HCT116 (cell line): ENCODE data around the gene IL31RA. TPM values are rescaled to one million over a fixed set of nuclear protein-coding genes. Genes with fewer than 3 reads are reported as not detected.

Experiments used
- ATAC-seq: fragments of 200-7000 bp; cut with Tn5 transposase; 2 replicates; pipeline ENCODE4 v1.9.1; 2020; ENCODE audit warnings: mild to moderate bottlenecking, moderate library complexity
- BruUV-seq: library from RNA; stranded (reverse); fragments of 400-500 nt; replicated peaks from 2 replicates; lab custom pipeline; 2021; lab: Mats Ljungman, UMichigan
- CTCF ChIA-PET: fragments of 300-600 bp; sonication (Branson Sonifier 250); formaldehyde crosslinking; loops from one replicate; lab custom pipeline; 2021; ENCODE audit warnings: antibody characterized with exemption; lab: Charles Lee
- POLR2A ChIA-PET: fragments of 300-600, 350-600 bp; sonication (Branson Sonifier 250); formaldehyde crosslinking; loops from one replicate; lab custom pipeline; 2021; ENCODE audit warnings: antibody characterized with exemption; lab: Charles Lee
- RAD21 ChIA-PET, 2 experiments: fragments of 300-600 bp; sonication (Branson Sonifier 250); formaldehyde crosslinking; loops; one replicate each; lab custom pipeline; 2023; ENCODE audit warnings: low total read pairs in 2 of 2; ENCODE audit not compliant: uncharacterized antibody in 2 of 2, unreplicated experiment in 2 of 2, low non-redundant PET in 1 of 2; lab: Charles Lee
- DNase-seq: peaks from one replicate; pipeline ENCODE4 v3.0.0-alpha.2; 2010; ENCODE audit warnings: low read depth, low spot score
- H2AFZ ChIP-seq: fragments of 200-600 bp; shearing (Covaris generic), sonication (generic); 2 replicates; pipeline ENCODE4 v1.6.1; 2017; ENCODE audit warnings: low read depth, mixed run types, mixed read lengths, antibody characterized with exemption, low read length; ENCODE audit not compliant: poor library complexity, severe bottlenecking
- H3K27ac ChIP-seq: 2 replicates; pipeline ENCODE4 v1.5.1; 2012; ENCODE audit warnings: low read depth, low read length
- H3K27me3 ChIP-seq: fragments of 200-600 bp; sonication (generic); 2 replicates; pipeline ENCODE4 v1.6.1; 2016; ENCODE audit warnings: mixed run types, low read length, mixed read lengths; ENCODE audit not compliant: insufficient read depth
- H3K36me3 ChIP-seq, 2 experiments: fragments of 200-500 bp in 1 of 2; fragments of 200-600 bp in 1 of 2; sonication (Bioruptor generic) in 1 of 2; sonication (generic) in 1 of 2; 2 replicates each; pipeline versions ENCODE4 v1.5.1 to v1.6.1; 2014 to 2016; ENCODE audit warnings: low read length in 2 of 2, inconsistent platforms in 1 of 2, mixed read lengths in 1 of 2, mixed run types in 1 of 2; ENCODE audit not compliant: insufficient read depth in 2 of 2, control insufficient read depth in 1 of 2
- H3K4me1 ChIP-seq, 2 experiments: fragments of 200-600 bp in 1 of 2; sonication (generic) in 1 of 2; 2 replicates each; pipeline versions ENCODE4 v1.5.1 to v1.6.1; 2012 to 2017; ENCODE audit warnings: low read length in 2 of 2, inconsistent platforms in 1 of 2, mild to moderate bottlenecking in 1 of 2, mixed read lengths in 1 of 2, mixed run types in 1 of 2, moderate library complexity in 1 of 2; ENCODE audit not compliant: insufficient read depth in 2 of 2, control insufficient read depth in 1 of 2
- H3K4me2 ChIP-seq: fragments of 200-600 bp; sonication (generic); 2 replicates; pipeline ENCODE4 v1.6.1; 2017; ENCODE audit warnings: mixed run types, low read length, mixed read lengths
- H3K4me3 ChIP-seq, 2 experiments: fragments of 200-600 bp in 1 of 2; sonication (generic) in 1 of 2; replicated peaks in 1 of 2; 2 replicates each; pipeline ENCODE4 v1.5.1; 2011 to 2016; ENCODE audit warnings: low read length in 2 of 2, control low read depth in 1 of 2, low read depth in 1 of 2, mild to moderate bottlenecking in 1 of 2, mixed read lengths in 1 of 2, mixed run types in 1 of 2
- H3K79me2 ChIP-seq: fragments of 200-600 bp; sonication (generic); 2 replicates; pipeline ENCODE4 v1.6.1; 2017; ENCODE audit warnings: mild to moderate bottlenecking, mixed run types, low read length, moderate library complexity, mixed read lengths; ENCODE audit not compliant: insufficient read depth
- H3K9ac ChIP-seq: fragments of 200-600 bp; sonication (generic); 2 replicates; pipeline ENCODE4 v1.6.1; 2016; ENCODE audit warnings: low read length, mixed read lengths
- H3K9me2 ChIP-seq: fragments of 200-600 bp; sonication (generic), shearing (Covaris generic); 2 replicates; pipeline ENCODE4 v1.6.1; 2017; ENCODE audit warnings: mixed run types, mild to moderate bottlenecking, moderate library complexity; ENCODE audit not compliant: insufficient read depth
- H3K9me3 ChIP-seq, 2 experiments: fragments of 200-500 bp in 1 of 2; fragments of 200-600 bp in 1 of 2; sonication (Bioruptor generic) in 1 of 2; sonication (generic) in 1 of 2; 2 replicates each; pipeline ENCODE4 v1.6.1; 2014 to 2017; ENCODE audit warnings: low read length in 2 of 2, mixed read lengths in 2 of 2, inconsistent platforms in 1 of 2, low read depth in 1 of 2, mild to moderate bottlenecking in 1 of 2, mixed run types in 1 of 2, moderate library complexity in 1 of 2; ENCODE audit not compliant: control insufficient read depth in 1 of 2, insufficient read depth in 1 of 2
- H4K20me1 ChIP-seq: fragments of 200-600 bp; sonication (generic), shearing (Covaris generic); 2 replicates; pipeline ENCODE4 v1.6.1; 2017; ENCODE audit warnings: mixed run types, mild to moderate bottlenecking, moderate library complexity; ENCODE audit not compliant: insufficient read depth
- CBX3 ChIP-seq: IDR thresholded peaks from 2 replicates; pipeline ENCODE4 v1.6.1; 2012; ENCODE audit warnings: low read depth
- EGR1 ChIP-seq: IDR thresholded peaks from 2 replicates; pipeline ENCODE4 v1.6.1; 2012; ENCODE audit warnings: low read depth
- ELF1 ChIP-seq: IDR thresholded peaks from 2 replicates; pipeline ENCODE4 v1.6.1; 2012; ENCODE audit warnings: low read depth, borderline replicate concordance
- EZH2 ChIP-seq: fragments of 200-600 bp; sonication (generic); IDR thresholded peaks from 2 replicates; pipeline ENCODE4 v1.6.1; 2017; ENCODE audit warnings: antibody characterized with exemption, mixed run types
- POLR2AphosphoS5 ChIP-seq: IDR thresholded peaks from 2 replicates; pipeline ENCODE4 v1.6.1; 2011; ENCODE audit warnings: mild to moderate bottlenecking, low read depth, low read length, moderate library complexity
- RAD21 ChIP-seq: IDR thresholded peaks from 2 replicates; pipeline ENCODE4 v1.6.1; 2012; ENCODE audit warnings: low read depth, mild to moderate bottlenecking
- SIN3A ChIP-seq: IDR thresholded peaks from 2 replicates; pipeline ENCODE4 v1.6.1; 2012; ENCODE audit warnings: low read depth
- SP1 ChIP-seq: IDR thresholded peaks from 2 replicates; pipeline ENCODE4 v1.6.1; 2012; ENCODE audit warnings: low read depth
- YY1 ChIP-seq: IDR thresholded peaks from 2 replicates; pipeline ENCODE4 v1.6.1; 2011; ENCODE audit warnings: low read length, low read depth, moderate library complexity, mild to moderate bottlenecking; ENCODE audit not compliant: insufficient replicate concordance; ENCODE audit errors: extremely low read depth
- intact Hi-C: fragments of 100-400 bp; cut with micrococcal nuclease; formaldehyde crosslinking; loops from 2 replicates; pipeline ENCODE4 v1.10.0; 2022
- total RNA-seq: library from RNA; stranded (reverse); gene quantifications from one replicate; pipeline ENCODE4 v1.2.1, GENCODE V29; 2021; ENCODE audit not compliant: unreplicated experiment
- TF ChIP-seq, protein P1 (sequence below): IDR thresholded peaks from 2 replicates; pipeline ENCODE4 v1.6.1; 2011; ENCODE audit warnings: mild to moderate bottlenecking, low read length, moderate library complexity; ENCODE audit not compliant: insufficient replicate concordance; ENCODE audit errors: extremely low read depth
- TF ChIP-seq, protein P2 (sequence below): IDR thresholded peaks from 2 replicates; pipeline ENCODE4 v1.6.1; 2012
- TF ChIP-seq, protein P3 (sequence below): IDR thresholded peaks from 2 replicates; pipeline ENCODE4 v1.6.1; 2012

IL31RA gene
- total RNA-seq, 1 experiment from 2014 or later: 0.59 TPM

DNA sequence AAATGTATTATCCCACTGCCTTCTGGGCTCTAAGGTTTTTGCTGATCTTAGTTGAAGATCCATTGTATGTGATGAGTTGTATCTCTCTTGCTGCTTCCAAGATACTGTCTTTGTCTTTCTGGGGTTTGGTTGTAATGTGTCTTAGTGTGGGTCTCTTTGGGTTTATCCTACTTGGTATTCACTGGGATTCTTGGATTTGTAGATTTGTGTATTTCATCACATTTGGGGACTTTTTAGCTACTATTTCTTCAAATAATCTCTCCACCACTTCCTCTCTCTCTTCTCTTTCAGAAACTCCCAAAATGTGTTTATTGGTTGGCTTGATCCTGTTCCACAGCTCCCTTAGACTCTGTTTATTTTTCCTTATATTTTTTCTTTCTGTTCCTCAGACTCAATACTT, 26.5 kb downstream of the IL31RA start:
- Histone ChIP-seq H3K9me2 (no peaks in the 10 kb centered on the region), H4K20me1 (no peaks in the 10 kb centered on the region), H3K27ac (no peak overlapping the region), H3K36me3 (no peaks in the 10 kb centered on the region), H3K27me3 (no peaks in the 10 kb centered on the region), H2AFZ (no peak overlapping the region), H3K9me3 (no peaks in the 10 kb centered on the region; a peak in 1 of 4 replicates), H3K4me3 (no peak overlapping the region), H3K4me2 (no peak overlapping the region), H3K9ac (no peak overlapping the region), H3K4me1 (no peaks in the 10 kb centered on the region), H3K79me2 (no peaks in the 10 kb centered on the region)
- ChIA-PET RAD21 (no interaction called here), POLR2A (no interaction called here), CTCF (no interaction called here)
- no peak for ATAC-seq
- intact Hi-C loops: no loop called here
- TF ChIP-seq SP1 (no peak), POLR2AphosphoS5 (no peak), EZH2 (no peak), EGR1 (no peak), ELF1 (no peak), SIN3A (no peak), YY1 (no peak), CBX3 (no peak), RAD21 (no peak)
- TF ChIP-seq, protein P1, sequence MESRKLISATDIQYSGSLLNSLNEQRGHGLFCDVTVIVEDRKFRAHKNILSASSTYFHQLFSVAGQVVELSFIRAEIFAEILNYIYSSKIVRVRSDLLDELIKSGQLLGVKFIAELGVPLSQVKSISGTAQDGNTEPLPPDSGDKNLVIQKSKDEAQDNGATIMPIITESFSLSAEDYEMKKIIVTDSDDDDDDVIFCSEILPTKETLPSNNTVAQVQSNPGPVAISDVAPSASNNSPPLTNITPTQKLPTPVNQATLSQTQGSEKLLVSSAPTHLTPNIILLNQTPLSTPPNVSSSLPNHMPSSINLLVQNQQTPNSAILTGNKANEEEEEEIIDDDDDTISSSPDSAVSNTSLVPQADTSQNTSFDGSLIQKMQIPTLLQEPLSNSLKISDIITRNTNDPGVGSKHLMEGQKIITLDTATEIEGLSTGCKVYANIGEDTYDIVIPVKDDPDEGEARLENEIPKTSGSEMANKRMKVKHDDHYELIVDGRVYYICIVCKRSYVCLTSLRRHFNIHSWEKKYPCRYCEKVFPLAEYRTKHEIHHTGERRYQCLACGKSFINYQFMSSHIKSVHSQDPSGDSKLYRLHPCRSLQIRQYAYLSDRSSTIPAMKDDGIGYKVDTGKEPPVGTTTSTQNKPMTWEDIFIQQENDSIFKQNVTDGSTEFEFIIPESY: no peak
- TF ChIP-seq, protein P2, sequence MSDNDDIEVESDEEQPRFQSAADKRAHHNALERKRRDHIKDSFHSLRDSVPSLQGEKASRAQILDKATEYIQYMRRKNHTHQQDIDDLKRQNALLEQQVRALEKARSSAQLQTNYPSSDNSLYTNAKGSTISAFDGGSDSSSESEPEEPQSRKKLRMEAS: no peak
- TF ChIP-seq, protein P3, sequence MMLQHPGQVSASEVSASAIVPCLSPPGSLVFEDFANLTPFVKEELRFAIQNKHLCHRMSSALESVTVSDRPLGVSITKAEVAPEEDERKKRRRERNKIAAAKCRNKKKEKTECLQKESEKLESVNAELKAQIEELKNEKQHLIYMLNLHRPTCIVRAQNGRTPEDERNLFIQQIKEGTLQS: no peak
- no TSS peak for BruUV-seq
- no peak for DNase-seq
